SK-N-DZ (cell line): ENCODE data around the gene SLC43A3. TPM values are rescaled to one million over a fixed set of nuclear protein-coding genes. Genes with fewer than 3 reads are reported as not detected.

ENCODE experiments used
- DNase-seq: peaks from one replicate; pipeline ENCODE4 v3.0.0-alpha.2; 2015; ENCODE audit warnings: low spot score
- polyA plus RNA-seq, 2 experiments: library from polyadenylated mRNA; depleted of rRNA; stranded (reverse); fragments of >200 nt; gene quantifications; 2 replicates each; pipeline ENCODE4 v1.2.3, GENCODE V29; 2014

Gene SLC43A3
- 42.0 and 59.4 TPM in 2 replicates for polyA plus RNA-seq (2014; cell fraction: cytosol; rRNA removed)
- 44.2 and 63.5 TPM in 2 replicates for polyA plus RNA-seq (2014; cell fraction: nucleus; rRNA removed)

GRCh38 chr11:57426929-57427726 is at the start of gene SLC43A3:
Gene SLC43A3 (minus strand): TSS chr11:57427121. CDS start chr11:57426172, 949 bp downstream.
- DNase-seq = peak; percentile 67

GRCh38 chr11:57476047-57476756 is 49.3 kb upstream of the SLC43A3 start:
- DNase-seq = no peak

GRCh38 chr11:57475671-57476046 is 48.7 kb upstream of the SLC43A3 start:
- DNase-seq = no peak

DNA sequence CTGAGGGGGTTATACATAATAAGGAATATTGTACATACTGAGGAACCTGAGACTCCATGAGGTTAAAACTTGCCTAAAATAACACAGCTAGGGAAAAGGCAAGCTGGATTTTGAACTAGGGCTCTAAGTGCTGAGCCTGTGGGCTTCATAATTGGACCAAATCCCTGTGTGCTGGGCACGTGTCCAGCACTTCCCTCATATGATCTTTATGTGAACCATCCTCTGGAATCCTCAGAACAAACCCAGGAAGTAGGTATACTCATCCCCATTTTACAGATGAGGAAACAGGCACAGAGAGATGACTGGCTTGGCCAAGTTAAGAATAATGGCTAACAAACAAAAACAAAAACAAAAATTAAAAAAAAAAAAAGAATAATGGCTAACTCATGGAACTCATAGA is 48.3 kb upstream of the SLC43A3 start:
- no peak for DNase-seq

DNA sequence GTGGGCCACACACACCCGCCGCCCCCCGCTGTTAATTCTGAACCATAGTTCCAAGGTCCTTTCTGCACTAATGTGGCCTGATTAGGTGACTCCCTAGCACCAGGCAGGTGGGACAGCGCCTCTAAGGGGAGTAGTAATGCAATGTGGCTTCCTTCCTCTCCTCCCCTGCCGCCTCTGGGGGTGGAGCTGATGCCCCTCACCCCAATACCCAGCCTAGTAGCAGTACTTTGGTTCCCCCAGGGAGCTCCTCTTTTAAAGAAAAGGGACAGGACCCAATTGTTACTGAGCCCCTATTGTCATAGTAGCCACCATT is 47.8 kb upstream of the SLC43A3 start:
- no peak for DNase-seq

DNA sequence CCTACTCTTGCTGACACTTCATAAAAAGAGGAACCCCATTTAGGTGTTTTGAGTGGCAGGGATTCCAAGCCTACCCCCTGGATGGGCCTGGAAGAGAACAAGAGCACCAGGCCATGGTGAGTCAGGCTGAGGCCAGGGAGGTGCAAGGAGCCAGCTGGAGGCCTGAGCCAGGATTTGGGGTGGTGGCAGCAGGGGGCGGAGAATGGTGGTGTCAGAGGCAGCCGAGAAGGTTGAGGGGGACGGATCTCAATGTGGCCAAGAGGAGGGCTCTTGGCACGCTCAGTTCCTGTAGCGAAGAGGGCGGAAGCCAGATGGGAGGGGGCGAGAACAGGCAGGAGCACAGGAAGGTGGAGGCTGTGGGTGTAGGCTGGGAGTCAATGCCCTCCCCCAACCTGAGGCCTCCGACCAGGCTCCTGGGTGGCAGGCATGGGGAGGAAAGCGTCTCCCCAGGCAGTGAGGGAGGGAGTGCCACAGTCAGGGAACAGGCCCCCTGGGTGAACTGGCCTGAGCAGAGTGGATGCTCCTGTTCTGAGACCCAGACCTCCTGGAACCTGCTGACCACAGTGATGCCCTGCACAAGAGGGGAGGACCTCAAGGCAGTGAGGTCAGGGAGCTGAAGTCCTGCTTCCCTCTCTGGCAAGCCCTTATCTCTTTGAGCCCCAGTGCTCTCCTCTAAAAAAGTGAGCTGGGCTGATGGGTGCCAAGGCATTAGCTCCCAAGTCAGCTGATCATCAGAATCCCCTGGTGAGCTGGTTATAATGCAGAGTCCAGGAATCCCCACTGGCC is 47.3 kb upstream of the SLC43A3 start:
- no peak for DNase-seq

DNA sequence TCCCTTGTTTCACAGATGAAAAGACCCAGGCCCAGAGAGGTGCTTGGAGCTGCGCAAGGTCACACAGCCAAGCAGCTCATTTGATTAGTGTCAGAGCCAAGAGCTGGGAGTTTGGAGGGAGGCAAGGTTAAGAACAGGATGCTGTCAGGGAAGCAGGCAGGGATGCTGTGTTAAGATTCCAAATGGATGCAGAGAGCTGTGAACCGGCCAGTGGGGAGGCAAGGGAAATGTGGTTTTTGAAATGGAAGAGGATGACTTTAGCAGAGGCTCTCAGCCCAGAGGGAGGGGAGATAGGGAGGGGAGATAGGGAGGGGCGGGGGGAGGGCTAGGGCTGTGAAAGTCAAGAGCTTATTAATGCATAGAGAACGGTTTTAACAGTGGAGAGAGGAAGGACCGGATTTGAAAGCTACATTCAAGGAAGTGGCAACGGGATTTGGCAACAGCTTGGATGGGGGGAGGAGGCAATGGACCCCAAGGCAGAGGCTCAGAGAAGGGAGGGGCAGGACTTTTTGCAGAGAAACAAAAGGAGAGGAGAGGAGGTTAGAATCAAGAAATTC is 46.4 kb upstream of the SLC43A3 start:
- DNase-seq = no peak

GRCh38 chr11:57471496-57471895 is 44.6 kb upstream of the SLC43A3 start:
- no peak for DNase-seq

DNA sequence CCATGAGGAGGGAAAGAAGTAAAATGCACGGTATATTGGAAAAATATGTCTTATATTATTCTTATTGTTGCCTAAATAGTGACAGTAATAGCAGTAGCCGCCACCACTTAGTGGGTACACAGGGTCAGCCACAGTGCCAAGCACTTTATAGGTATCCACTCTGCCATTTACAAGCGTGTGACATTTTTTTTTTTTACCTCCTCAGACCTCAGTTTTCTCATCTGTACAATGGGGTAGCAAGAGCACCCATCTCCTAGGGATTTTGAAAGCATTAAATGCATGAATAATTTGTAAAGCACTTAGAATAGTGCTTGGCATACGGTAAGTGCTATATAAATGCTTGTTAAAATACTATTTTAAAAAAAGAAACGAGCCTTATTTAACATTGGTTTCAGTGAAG is 42.3 kb upstream of the SLC43A3 start:
- DNase-seq = no peak

GRCh38 chr11:57468276-57468675 is 41.4 kb upstream of the SLC43A3 start:
- no peak for DNase-seq

DNA sequence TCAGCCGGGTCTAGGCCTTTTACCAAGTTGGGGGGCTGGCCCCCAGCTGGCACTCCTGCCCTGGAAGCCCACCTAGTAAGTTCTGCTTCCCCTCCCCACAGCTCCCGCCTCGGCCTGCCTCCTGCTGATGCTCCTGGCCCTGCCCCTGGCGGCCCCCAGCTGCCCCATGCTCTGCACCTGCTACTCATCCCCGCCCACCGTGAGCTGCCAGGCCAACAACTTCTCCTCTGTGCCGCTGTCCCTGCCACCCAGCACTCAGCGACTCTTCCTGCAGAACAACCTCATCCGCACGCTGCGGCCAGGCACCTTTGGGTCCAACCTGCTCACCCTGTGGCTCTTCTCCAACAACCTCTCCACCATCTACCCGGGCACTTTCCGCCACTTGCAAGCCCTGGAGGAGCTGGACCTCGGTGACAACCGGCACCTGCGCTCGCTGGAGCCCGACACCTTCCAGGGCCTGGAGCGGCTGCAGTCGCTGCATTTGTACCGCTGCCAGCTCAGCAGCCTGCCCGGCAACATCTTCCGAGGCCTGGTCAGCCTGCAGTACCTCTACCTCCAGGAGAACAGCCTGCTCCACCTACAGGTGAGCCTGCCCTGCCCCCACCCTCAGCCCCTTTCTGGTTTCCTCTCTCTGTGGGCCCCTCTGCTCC is 40.7 kb upstream of the SLC43A3 start:
- no peak for DNase-seq

DNA sequence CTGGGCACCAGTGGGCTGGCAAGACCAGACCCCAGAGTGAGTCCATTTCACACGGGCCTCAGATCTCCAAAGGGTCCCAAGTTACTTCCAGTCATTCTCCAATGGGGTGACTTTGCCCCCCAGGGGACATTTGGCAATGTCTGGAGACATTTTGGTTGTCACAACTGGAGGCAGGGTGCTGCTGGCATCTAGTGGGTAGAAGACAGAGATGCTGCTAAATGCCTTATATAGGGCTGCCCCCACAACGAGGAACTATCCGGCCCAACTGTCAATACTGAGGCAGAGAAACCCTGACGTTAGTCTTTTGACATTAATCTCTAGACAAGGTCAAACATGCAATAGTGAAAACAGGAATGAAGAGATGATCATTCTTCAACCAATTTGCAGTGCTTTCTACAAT is 39.8 kb upstream of the SLC43A3 start:
- DNase-seq = no peak

GRCh38 chr11:57464539-57465181 is 37.7 kb upstream of the SLC43A3 start:
- no peak for DNase-seq

- no peak for DNase-seq
Observed at GRCh38 chr11:57463671-57464538, 37.0 kb upstream of the SLC43A3 start.

DNA sequence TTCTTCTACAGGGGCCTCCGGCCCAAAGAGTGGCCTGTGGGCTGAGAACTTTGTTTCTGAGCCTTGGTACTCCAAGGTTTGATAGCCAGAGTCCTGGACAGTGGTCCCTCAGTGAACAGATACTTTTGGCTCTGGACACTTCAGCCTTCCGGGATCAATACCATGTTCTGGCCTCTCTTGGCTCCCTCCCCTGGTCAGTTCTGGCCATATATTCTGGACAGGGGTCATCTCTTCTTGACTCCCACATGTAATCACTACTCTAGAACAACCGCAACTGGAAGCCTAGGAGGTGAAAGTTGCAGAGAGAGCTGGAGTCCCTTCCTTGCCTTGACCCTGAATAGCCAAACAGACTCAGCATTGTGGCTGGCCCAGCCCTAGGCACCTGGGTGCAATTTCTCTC is 35.7 kb upstream of the SLC43A3 start:
- DNase-seq = no peak

GRCh38 chr11:57461841-57462489 is 35.0 kb upstream of the SLC43A3 start:
- no peak for DNase-seq

DNA sequence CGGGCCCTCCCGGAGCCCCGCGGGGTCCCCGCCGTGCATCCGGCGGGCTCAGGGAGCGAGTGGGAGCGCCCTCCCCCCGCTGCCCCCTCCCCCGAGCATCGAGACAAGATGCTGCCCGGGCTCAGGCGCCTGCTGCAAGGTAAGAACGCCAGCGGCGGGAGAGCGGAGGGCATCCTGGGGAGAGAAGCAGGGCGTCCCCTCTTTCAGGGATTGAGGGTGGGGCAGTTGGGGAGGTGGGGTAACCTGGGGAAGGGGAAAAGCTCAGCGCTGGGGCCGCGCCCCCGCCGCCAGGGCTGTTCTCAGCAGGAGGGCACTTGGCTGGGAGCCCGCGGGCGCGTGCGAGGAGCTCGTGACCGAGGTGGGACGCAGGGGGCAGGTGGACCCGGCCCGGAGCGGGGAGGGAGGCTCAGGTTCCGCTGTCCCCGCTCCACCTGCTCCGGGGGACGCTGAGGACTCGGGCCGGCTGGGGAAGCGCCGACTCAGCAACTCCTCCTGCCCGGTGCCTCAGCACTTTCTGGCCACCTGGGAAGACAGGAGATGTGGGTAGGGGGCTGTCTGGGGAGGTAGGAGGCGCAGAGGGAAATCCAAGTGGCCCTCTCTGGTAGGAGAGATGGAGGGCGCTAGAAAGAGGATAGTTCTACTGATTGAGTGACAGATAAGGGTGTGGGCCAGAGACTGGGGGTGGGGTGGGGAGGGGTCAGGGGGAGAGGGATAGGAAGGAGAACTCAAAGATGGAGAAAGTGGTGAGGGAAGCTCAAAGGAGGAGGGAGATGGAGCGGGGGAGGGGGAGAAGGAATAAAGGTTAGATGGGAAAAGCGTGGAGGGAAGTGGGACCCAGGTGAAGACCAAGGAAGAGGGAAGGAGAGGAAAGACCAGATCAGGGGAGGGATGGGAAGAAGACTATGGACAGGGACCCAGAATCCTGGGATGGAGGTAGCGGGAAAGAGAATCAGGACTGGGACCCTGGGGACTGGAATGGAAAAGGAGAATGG is 34.1 kb upstream of the SLC43A3 start:
- DNase-seq = no peak
